ELF-1 (cell line): Measurements from ENCODE around the gene HOXA10.

Source experiments
- DNase-seq: peaks from one replicate; pipeline ENCODE4 v3.0.0-alpha.2; 2016; ENCODE audit warnings: low read depth, low spot score

Gene HOXA10

DNA sequence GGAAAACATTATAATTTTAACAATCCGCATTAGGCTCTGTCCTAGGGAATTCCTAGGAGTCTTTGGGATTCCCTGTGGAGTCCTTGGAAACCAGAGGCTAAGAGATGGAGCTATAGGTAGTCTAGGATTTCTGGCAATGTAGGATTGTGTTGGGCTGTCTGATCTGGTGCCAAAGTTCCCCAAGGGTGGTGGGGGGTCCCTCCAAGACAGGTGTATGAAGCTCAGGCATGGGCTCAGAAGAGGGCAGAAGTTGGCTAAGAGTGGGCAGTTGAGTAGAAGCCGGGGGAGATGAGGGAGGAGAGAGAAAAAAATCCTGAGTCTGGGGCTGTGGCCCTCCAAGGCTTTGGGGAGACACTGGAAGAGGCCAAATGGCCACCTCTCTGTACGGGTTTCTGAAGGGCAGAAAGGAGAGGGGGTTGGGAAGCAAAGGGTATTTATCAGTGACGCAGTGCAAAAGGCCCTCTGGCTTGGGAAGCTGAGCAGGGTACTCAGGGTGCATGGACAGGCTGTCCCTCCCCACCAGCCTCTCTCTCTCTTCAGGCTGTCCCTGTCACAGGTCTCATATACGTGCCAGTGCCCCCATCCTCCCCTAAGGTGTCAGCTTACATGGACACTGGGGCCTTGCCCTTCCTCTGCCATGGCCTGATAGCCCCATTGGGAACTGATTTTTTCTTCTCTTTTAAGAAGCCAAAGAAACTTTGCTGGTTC is 27.5 kb downstream of the HOXA10 start:
- no peak for DNase-seq

DNA sequence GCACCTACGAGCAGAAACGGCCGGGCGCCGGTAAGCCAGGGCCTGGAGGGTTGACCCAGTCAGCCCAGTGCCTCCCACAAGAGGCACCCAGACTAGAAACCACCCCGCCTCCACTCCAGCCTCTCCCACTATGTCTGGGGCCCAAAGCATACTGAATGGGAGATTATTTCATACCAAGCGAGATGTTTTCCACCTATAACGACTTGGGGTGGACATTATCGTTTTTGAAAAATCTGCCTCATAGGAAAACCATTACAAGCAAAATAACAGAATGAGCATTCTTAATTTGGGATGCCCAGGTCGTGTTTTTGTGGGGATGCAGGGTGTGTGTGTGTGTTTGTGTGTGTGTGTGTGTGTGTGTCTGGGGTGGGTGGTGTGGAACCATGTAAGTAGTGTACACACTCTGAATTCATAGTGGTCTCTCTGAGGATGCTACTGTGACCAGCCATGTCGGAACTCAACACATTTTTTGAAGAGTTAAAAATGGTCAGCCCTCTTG is 28.2 kb downstream of the HOXA10 start:
- no peak for DNase-seq

DNA sequence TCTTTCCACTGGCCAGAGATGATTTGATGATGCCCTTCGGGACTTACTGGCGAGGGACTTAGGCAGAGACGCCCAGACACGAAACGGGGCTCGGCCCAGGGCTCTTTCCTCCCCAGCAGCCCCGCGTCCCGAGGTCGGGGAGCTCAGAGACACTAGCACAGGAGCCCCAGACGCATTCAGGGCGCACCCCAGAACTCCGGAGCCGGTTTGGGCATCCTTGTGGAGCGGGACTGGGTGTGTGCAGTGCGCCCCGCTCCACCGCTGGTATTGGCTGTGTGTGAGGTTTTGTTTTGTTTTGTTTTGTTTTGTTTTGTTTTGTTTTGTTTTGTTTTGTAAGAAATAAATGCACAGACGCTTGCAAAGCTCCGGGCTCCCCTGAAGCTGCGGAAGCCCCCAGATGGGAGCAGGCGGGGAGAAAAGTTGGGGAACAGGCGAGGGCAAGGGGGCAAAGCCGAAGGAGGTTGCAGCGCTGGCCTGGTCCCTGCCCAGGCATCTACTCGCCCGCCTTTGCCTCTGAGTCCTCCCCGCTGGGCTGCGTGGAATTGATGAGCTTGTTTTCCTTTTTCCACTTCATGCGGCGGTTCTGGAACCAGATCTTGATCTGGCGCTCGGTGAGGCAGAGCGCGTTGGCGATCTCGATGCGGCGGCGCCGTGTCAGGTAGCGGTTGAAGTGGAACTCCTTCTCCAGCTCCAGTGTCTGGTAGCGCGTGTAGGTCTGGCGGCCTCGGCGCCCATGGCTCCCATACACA is 28.8 kb downstream of the HOXA10 start:
- peak; percentile 43 for DNase-seq

DNA sequence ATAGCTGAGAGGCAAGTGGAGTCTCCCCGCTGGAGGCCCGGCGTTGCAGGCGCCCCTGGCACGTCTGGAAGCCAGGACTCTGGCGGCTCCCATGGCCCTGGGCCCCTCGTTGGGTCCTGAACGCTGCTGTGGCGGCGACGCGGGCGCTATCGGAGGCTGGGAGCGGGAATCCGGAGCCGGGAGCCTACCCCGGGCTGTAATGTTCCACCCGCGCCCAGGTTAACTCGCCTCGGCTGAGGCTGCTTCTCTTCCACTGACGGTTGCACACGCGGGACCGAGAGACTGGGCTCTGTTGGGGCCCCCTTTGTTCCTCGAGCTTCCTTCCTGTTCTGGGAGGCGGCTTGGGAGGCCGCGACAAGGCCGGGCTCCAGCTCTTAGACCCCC is 29.3 kb downstream of the HOXA10 start:
- peak; percentile 45 for DNase-seq

DNA sequence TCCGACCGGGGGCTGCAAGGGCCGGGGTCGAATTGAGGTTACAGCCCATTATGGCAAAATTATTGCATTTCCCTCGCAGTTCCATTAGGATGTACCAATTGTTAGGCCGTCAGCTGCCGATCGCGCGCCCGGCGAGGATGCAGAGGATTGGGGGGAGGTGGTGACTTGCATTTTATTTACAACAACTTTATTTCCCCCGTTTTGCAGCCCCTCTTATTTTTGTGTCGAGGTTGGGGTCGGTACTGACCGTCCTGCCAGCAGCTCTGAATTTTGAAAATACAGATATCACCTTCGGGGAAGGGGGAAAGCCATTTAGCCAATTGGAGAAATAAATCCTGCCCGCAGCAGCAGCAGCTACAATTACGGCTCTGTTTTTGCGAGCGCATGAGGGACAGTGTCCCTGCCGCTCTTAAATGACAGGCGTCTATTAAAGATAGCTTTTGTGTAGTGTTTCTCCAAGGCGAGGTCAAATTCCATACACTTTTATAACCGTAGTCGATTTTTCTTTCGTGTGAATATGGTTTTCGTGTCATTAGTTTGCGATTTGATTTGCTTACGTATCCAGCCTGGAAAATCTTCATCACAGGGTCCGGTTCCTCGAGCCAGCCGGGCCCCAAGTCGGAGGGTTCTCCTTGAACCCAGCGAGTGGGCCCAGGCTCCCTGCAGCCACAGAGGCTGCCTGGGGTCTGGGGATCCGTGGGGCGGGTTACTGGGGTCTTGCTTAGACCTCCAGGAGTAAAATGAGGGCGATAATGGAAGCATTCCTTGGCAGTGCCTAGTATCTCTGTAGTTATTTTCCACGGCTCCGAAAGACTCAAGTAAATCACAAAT is 30.0 kb downstream of the HOXA10 start:
- DNase-seq: peak; percentile 24

DNA sequence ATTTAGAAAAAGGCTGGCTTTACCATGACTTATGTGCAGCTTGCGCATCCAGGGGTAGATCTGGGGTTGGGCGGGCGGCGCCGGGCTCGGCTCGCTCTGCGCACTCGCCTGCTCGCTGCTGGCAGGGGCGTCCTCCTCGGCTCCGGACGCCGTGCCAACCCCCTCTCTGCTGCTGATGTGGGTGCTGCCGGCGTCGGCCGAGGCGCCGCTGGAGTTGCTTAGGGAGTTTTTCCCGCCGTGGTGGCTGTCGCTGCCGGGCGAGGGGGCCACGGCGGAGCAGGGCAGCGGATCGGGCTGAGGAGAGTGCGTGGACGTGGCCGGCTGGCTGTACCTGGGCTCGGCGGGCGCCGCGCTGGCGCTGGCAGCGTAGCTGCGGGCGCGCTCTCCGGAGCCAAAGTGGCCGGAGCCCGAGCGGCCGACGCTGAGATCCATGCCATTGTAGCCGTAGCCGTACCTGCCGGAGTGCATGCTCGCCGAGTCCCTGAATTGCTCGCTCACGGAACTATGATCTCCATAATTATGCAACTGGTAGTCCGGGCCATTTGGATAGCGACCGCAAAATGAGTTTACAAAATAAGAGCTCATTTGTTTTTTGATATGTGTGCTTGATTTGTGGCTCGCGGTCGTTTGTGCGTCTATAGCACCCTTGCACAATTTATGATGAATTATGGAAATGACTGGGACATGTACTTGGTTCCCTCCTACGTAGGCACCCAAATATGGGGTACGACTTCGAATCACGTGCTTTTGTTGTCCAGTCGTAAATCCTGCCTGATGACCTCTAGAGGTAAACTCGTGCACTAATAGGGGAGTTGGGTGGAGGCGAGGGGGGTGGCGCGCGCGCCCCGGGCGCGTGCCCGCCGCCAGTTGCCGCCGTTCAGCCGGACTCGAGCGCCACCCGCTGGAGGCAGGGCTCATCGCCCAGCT is 30.8 kb downstream of the HOXA10 start, which contains the start of gene HOXA5:
Gene HOXA5, minus strand, starts transcription at position 659 of the 927 bp plus-strand sequence. Its CDS starts 74 bp downstream, at position 585.
- peak; percentile 96 for DNase-seq

DNA sequence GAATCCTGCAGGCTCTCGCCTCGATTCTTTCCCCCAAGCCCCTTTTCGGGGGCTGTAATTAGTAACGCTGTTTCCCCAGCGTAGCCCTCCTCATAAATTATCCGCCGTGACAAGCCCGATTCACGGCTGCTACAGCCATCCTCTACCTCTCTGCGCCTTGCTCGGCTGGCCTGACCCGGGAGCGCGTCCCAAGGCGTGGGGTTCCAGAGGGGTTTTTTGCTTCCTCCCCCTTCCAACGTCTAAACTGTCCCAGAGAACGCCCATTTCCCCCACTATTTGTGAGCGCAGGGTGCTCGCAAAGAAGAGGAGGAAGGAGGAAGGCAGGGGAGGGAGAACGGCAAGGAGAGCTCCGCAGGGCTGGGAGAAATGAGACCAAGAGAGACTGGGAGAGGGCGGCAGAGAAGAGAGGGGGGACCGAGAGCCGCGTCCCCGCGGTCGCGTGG is 31.5 kb downstream of the HOXA10 start:
- DNase-seq: no peak

DNA sequence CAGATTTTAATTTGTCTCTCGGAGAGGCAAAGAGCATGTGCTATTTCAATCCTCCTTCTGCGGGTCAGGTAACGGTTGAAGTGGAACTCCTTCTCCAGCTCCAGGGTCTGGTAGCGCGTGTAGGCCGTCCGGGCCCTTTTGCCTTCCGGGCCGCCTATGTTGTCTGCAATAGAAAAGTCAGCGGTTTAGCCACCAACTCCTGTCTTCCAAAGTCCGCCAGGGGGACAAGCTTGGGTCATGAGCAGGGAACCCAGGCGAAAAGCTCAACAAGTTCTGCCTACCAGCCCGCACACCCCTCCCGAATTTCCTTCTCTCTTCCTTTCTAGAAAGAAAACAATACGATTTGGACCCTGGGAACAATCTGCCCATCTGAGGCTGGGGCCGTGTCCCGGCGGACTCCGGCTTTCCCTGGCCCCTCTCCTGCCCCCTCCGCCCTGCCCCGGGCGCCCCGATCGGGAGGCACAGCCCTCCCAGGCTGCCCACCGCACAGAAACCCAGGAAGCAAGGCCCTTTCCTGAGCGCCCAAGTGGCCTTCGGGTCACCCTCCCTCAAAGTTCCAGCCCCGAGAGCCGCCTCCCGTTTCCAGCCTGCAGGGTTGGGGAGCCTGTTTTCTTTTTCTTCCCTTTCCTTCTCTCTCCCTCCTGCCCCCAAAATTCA is 32.1 kb downstream of the HOXA10 start:
- peak; percentile 83 for DNase-seq

DNA sequence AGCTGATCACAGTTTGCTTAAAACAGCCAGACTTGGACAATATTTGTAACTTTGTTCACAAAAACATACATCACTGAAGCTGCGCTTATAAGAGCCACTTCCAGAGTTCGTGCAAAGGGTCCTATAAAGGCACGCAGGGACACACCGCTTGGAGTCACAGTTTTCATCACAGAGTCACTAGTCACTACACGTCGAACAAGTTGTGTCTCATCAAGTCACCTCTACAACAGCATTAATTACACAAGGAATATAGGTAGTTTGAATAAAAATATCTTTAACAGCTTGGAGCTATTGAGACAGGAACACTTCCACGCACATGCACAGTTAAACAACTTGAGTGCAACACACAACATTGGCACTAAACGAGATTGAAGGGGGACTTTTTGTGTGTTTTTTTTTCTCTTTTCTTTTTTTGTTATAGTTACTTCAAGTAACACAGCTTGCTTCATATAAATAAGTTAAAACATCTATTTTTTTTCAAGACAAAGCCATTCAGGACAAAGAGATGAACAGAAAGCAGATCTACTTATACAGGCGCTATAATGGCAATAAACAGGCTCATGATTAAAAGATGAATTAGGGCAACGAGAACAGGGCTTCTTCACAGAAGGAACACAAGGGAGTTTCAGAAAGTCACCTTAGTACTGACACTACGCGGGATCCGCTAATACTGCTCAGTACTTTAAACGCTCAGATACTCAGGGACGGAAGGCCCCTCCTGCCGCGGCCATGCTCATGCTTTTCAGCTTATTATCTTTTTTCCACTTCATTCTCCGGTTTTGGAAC is 32.8 kb downstream of the HOXA10 start:
- no peak for DNase-seq

DNA sequence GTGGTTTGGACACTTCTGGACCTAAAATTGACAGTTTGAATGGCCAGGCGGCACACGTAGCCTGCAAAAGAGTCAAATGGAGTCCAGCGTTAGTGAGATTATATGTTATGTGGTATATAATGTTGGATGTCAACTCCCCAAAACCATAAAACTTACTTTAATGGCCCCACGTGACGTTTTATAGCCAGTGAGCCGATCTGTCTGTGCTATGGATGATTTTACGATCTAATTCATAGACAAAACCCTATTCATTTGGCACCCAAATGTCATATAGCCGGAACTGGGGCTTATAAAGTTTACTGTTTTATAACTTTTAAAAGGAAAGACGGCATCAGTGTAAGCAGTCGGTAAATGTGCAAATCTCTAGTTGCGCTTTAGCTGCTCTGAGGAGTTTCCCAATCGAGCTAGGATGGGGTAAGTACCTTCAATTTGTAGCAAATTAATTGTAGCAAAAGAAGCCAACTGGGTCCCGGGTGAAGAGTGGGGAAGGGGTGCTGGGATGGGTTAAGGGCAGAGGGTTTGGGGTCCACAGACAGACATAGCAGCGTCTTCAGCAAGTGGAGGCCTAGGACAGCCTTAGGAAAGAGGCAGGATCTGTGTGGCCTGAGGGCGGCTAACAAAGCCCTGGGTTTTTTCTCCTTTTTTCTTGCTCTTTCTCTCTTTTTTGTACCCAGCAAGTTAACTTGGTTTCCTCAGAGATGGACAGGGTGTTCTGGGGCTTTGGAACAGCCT is 33.8 kb downstream of the HOXA10 start:
- DNase-seq: no peak

DNA sequence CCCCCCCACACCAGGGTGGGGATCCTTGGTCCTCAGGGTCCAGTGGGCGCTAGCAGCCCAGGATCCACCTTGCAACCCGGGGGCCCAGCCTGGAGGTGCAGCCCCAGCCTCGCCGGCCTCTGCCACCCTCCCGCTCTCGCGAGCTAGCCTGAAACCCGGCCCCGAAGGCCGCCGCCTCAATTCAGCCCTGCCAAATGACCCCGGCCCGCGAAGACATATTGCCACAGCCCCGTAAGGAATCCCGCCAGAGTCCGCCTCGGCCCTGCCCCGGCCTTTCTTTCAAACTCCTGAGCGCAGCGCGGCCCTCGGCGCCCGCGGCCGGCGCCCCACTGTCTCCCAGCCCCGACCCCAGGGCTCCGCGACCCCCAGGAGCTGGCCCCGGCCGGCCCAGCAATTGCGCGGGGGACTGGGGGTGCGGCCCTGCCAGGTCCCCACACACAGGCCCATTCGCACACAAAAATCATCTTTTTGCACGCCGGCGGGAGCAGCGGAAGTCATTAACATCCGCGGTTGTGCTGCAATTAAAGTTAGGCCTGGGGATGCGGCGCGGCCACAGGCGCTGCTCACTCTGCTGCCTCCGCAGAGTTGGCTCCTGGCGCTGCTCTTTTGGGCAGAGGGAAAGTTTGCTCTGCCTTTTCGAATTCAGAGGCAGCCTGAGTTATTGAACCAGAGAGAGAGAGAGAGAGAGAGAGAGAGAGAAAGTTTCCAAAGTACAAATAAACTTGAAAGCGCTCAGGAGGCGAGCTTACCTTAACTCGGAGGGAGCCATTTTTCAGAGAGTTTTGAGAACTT is 34.6 kb downstream of the HOXA10 start:
- DNase-seq: peak; percentile 68

DNA sequence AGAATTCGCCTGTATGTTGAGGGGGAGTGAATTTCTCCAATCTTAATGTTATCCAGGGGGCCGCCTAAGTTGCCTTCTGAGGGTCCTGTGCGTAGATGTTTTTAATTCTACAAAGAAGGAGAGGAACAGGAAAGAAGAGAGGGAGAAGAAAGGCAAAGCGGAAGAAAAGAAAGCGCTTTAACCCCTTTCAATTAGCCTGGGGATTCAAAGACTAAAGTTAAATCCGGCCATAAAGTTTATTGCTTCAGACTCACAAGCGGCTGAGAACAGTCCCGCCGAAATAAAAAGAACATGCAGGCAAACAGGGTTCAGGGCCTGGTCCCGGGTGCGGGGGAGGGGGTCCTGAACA is 35.2 kb downstream of the HOXA10 start:
- DNase-seq: peak; percentile 61

DNA sequence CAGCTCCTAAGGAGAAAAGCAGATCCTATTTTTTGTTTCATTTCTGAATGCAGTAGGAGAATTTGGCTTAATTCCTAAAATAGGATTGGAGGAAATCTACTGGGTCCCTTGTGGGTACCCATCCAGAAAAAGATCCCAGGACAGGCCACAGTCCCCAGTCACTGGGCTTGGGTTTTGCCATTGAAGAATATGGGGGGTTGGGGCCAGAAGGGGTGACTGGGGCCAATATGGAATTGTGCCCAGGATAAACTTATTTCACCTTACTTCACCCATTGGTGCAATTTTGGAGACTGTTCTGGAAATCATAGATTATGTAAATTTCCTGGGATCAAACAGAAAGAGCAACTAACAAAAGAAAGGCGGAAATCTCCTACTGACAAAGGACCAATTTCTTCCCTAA is 35.6 kb downstream of the HOXA10 start:
- no peak for DNase-seq

DNA sequence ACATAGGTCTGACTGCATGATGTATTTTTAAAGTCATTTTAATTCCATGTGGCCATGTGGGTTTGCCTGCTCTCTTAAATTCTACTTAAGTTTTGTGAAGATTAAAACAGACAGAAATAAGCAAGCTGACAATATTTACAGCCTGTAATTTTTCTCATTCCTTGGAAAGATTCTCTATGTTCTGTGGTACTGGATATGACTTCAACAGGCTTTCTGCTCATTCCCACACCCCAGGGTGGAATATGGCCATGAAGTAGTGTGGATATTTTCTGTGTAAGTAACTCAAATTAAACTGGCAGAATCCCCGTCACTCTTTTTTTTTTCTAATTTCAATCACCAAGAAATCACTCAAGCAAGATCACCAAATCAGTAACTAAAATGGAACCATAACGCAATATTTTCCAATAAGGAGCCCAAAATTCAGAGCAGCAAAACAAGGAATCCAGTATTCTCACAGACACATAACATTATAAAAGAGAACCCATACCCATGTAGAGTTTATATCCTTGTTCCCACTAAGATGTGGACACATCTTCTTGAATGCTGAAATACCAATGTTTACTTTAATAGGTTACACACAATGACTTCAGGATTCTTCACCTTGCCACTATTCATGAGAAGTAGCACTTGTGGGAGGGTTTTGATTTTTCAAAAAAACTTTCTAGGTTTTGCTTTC is 36.3 kb downstream of the HOXA10 start:
- no peak for DNase-seq

DNA sequence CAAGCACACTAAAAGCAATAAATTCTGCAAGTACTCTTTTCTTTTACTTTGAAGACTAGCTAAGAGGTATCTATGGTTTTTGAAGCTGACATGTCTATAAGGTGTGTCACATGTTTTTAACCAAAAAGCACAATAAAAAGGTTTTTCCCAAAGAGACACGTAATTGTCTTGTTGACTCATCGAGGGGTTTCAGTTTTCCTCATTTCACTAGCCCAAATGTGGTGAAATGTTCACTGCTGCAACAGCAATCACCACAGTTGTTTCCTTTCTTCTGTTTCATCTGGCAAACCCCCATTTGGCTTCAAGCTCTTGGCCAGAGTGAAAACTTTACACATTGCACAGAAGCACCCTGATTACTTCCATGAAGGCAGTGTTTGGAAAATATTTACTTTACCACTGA is 39.7 kb downstream of the HOXA10 start:
- DNase-seq: no peak

DNA sequence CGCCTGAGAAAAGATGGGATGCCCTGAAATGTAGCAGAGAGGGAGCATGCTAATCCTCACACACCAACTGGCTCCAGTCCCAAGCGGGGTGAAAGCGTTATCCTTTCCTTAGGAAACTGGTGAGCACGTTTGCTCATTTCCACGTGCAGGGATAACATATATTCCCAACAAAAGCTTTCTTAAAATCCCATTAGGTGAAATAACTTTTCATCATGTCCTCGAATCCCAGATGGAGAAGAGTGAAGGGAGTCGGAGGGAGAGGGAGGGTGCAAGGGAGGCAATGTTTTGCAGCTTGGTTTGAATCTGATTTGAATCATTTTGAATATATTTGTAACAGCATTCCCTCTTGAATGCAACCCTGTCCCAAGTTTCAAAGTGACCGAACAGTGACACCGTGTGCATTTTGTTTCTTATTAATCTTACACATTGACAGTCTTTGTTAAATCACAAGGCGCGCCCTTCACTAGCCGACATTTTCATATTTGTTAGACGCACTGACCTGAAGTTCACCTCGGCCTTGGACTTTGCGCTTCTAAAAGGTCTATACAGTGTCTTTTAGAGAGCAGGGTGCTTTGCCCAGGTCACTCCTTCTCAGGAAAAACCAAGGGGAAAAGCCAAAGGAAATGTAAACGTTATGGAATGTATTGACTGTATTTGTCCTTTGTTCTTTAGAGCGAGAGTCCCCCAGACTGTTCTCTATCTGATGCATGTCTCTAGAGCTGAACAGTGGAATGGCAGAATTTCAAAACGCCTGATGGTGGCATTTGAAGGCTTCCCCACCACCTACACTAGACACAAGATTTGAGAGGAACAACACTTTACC is 40.5 kb downstream of the HOXA10 start:
- no peak for DNase-seq

DNA sequence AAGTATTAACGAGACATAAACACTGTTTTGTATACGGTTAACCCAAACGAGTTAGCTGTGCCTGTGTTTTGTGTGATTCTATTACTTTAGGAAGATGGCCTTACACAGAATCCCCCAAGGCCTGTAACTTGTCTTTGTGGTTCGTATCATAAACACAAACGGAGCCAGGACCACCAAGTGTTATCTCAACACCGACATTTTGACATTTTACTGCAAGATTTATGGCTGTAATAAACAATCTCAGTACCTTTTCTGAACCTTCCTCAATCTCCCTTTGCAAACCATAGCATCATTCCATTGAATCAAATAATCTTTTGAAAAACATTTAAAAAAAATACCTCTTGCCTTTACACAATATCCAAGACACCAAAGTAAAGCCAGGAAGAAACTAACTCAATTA is 41.1 kb downstream of the HOXA10 start:
- DNase-seq: no peak
